Liver (tissue), 9 donors: ENCODE measurements around the gene SERPINA4. TPM values are rescaled to one million over a fixed set of nuclear protein-coding genes. Genes with fewer than 3 reads are reported as not detected.

Source experiments
- DNase-seq: peaks from one replicate; pipeline ENCODE4 v3.0.0-alpha.2; 2017; ENCODE audit warnings: low spot score
- H3K27ac ChIP-seq, 2 donors: one replicate each; pipeline ENCODE4 v1.7.0; 2013; ENCODE audit warnings: inconsistent platforms in 2 of 2, low read length in 2 of 2, control low read depth in 1 of 2, low read depth in 1 of 2, mild to moderate bottlenecking in 1 of 2
- H3K27me3 ChIP-seq, 4 donors: one replicate each; pipeline versions ENCODE4 v1.6.1 to v1.7.0; 2013; ENCODE audit warnings: low read length in 3 of 4, inconsistent platforms in 1 of 4, mild to moderate bottlenecking in 1 of 4, moderate library complexity in 1 of 4; ENCODE audit not compliant: control insufficient read depth in 4 of 4, insufficient read depth in 4 of 4
- H3K36me3 ChIP-seq, 4 donors: one replicate each; pipeline versions ENCODE4 v1.6.1 to v1.7.0; 2013; ENCODE audit warnings: low read length in 3 of 4, mild to moderate bottlenecking in 3 of 4, low read depth in 1 of 4, moderate library complexity in 1 of 4; ENCODE audit not compliant: control insufficient read depth in 4 of 4, insufficient read depth in 3 of 4
- H3K4me1 ChIP-seq, 4 donors: one replicate each; pipeline versions ENCODE4 v1.6.1 to v1.7.0; 2013; ENCODE audit warnings: low read length in 3 of 4, mild to moderate bottlenecking in 3 of 4, moderate library complexity in 1 of 4; ENCODE audit not compliant: control insufficient read depth in 4 of 4, insufficient read depth in 4 of 4
- H3K4me3 ChIP-seq, 3 donors: one replicate each; pipeline versions ENCODE4 v1.6.1 to v1.7.0; 2013; ENCODE audit warnings: low read length in 3 of 3, control low read depth in 1 of 3, low read depth in 1 of 3, mild to moderate bottlenecking in 1 of 3
- H3K9ac ChIP-seq, 2 donors: one replicate each; pipeline ENCODE4 v1.7.0; 2013; ENCODE audit warnings: low read length in 2 of 2, mild to moderate bottlenecking in 2 of 2, moderate library complexity in 2 of 2, control low read depth in 1 of 2, low read depth in 1 of 2
- H3K9me3 ChIP-seq, 4 donors: one replicate each; pipeline versions ENCODE4 v1.6.1 to v1.7.0; 2013; ENCODE audit warnings: low read length in 3 of 4; ENCODE audit not compliant: control insufficient read depth in 4 of 4
- EGR1 ChIP-seq, 2 donors: IDR thresholded peaks; 2 replicates each; pipeline ENCODE4 v1.6.1; 2016 to 2018; ENCODE audit warnings: antibody characterized with exemption in 2 of 2, low read depth in 2 of 2
- FOXA1 ChIP-seq: IDR thresholded peaks from 2 replicates; pipeline ENCODE4 v1.6.1; 2016; ENCODE audit warnings: antibody characterized with exemption
- FOXA2 ChIP-seq: IDR thresholded peaks from 2 replicates; pipeline ENCODE4 v1.6.1; 2016; ENCODE audit warnings: antibody characterized with exemption
- GABPA ChIP-seq, 2 donors: IDR thresholded peaks in 1 of 2; conservative IDR thresholded peaks in 1 of 2; 2 replicates each; pipeline ENCODE4 v1.6.1; 2016; ENCODE audit warnings: antibody characterized with exemption in 2 of 2, mild to moderate bottlenecking in 1 of 2, moderate library complexity in 1 of 2
- HNF4A ChIP-seq, 2 donors: conservative IDR thresholded peaks; 2 replicates each; pipeline ENCODE4 v1.6.1; 2016; ENCODE audit warnings: antibody characterized with exemption in 2 of 2, mild to moderate bottlenecking in 2 of 2
- HNF4G ChIP-seq: IDR thresholded peaks from 2 replicates; pipeline ENCODE4 v1.6.1; 2016; ENCODE audit warnings: antibody characterized with exemption
- JUND ChIP-seq, 2 donors: IDR thresholded peaks; 2 replicates each; pipeline ENCODE4 v1.6.1; 2016; ENCODE audit warnings: antibody characterized with exemption in 2 of 2
- NR2F2 ChIP-seq: IDR thresholded peaks from 2 replicates; pipeline ENCODE4 v1.6.1; 2016; ENCODE audit warnings: antibody characterized with exemption
- RAD21 ChIP-seq, 2 donors: IDR thresholded peaks; 2 replicates each; pipeline ENCODE4 v1.6.1; 2016; ENCODE audit warnings: antibody characterized with exemption in 2 of 2, mild to moderate bottlenecking in 2 of 2
- RXRA ChIP-seq, 2 donors: IDR thresholded peaks; 2 replicates each; pipeline ENCODE4 v1.6.1; 2017 to 2018; ENCODE audit warnings: antibody characterized with exemption in 2 of 2, mild to moderate bottlenecking in 1 of 2
- SP1 ChIP-seq: IDR thresholded peaks from 2 replicates; pipeline ENCODE4 v1.6.1; 2018; ENCODE audit warnings: antibody characterized with exemption, mild to moderate bottlenecking
- TAF1 ChIP-seq: conservative IDR thresholded peaks from 2 replicates; pipeline ENCODE4 v1.6.1; 2016; ENCODE audit warnings: antibody characterized with exemption, mild to moderate bottlenecking
- YY1 ChIP-seq: IDR thresholded peaks from 2 replicates; pipeline ENCODE4 v1.6.1; 2016; ENCODE audit warnings: antibody characterized with exemption, mild to moderate bottlenecking
- WGBS: extraction: QIAGEN DNeasy Blood & Tissue Kit; methylation state at CpG from one replicate; pipeline ENCODE4 v1.1.7; 2013; 5-methylcytosine and 5-hydroxymethylcytosine counted together
- polyA plus RNA-seq, 2 donors: library from polyadenylated mRNA; stranded (reverse) in 1 of 2; unstranded in 1 of 2; fragments of 200-250 nt in 1 of 2; fragments of >200 nt in 1 of 2; fragmentation: Nextera tagmentation in 1 of 2; extraction: Ambion mirVana in 1 of 2; gene quantifications; one replicate each; pipeline versions ENCODE4 v1.2.1 to v1.2.3, GENCODE V29; 2013 to 2015
- total RNA-seq, 2 donors: library from RNA; depleted of rRNA; stranded (reverse); fragments of >200 nt; gene quantifications; one replicate each; pipeline ENCODE4 v1.2.3, GENCODE V29; 2014
- TF ChIP-seq, protein P1 (sequence below): fragments of 150-350 bp; IDR thresholded peaks from 2 replicates; pipeline ENCODE4 v1.5.1; 2017; ENCODE audit warnings: improper control_type of control experiment, low read depth, low read length; ENCODE audit not compliant: missing input control
- TF ChIP-seq, protein P2 (sequence below): IDR thresholded peaks from 2 replicates; pipeline ENCODE4 v1.6.1; 2016; ENCODE audit warnings: antibody characterized with exemption
- TF ChIP-seq, protein P3 (sequence below): IDR thresholded peaks from 2 replicates; pipeline ENCODE4 v1.6.1; 2016; ENCODE audit warnings: antibody characterized with exemption
- TF ChIP-seq, protein P4 (sequence below): IDR thresholded peaks from 2 replicates; pipeline ENCODE4 v1.6.1; 2016; ENCODE audit warnings: antibody characterized with exemption
- TF ChIP-seq, protein P5 (sequence below): IDR thresholded peaks from 2 replicates; pipeline ENCODE4 v1.6.1; 2016; ENCODE audit warnings: antibody characterized with exemption, mild to moderate bottlenecking
- donor health status: healthy.
- donor health status: healthy.
- donor health status: healthy.
- donor health status: healthy.
- donor health status: healthy.

SERPINA4 gene
- total and polyA plus RNA-seq, 4 donors = 50.5 to 150 (median 74.0) TPM

DNA sequence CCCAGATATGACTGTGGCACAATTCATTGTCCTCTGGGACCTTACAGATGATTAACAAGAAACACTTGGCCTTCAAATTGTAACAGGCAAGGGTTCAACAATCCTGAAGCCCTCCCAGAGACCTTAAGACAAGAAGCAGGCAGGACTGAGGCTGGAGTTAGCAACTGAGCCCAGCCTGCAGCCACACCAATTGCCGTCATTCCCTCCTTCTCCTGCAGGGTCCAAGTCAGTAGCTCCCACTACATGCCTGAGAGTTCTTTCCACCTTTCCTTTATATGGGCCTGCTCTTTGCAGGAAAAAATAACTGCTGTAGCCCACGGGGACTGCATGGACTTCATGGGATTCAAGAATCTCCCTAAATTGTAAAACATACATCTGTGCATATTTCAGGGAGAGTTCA is 2.4 kb upstream of the SERPINA4 start:
- H3K27me3 ChIP-seq = no peaks in the 10 kb centered on the region
- no peak for DNase-seq
- 96% methylated on average over 2 of the region's 2 CpGs for WGBS

DNA sequence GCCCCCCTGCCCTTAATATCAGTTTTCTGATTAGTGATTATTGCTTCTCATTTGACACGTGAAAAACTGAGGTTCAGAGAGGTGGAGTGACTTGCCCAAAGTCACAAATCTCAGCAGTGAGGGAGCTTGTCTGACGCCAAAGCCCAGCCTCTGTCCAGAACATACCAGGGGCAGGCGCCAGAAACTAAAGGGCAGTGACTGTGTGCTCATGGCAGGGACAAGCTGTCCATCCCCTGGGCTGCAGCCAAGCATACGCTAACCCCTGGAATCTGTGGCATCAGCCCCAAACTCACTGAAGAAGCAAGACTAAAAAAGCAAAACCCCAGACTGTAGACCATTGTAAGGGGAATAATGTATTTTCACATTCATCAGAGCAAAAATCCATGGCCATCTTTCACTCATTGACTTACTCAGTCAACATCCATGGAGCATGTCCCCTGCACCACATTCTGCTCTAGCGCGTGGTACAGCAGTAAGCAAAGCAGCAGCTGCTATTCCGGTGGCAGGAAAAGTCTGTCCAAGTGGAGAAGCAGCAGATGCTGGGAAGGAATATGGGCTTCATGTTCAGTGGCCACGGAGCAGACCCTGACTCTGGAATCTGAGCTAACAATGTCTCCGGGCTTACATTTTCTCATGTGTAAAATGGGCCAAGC is 1.5 kb upstream of the SERPINA4 start:
- Histone ChIP-seq H3K36me3 (peaks cover 0 to 3% (median 1%) of the 10 kb centered on the region in 4 donors), H3K4me3 (no peak overlapping the region), H3K9ac (no peak overlapping the region), H3K9me3 (no peaks in the 10 kb centered on the region), H3K27me3 (no peaks in the 10 kb centered on the region), H3K27ac (peak overlapping the region; percentile 10 to 41), H3K4me1 (peaks cover 25 to 59% (median 54%) of the 10 kb centered on the region in 4 donors)
- TF ChIP-seq, protein P1, sequence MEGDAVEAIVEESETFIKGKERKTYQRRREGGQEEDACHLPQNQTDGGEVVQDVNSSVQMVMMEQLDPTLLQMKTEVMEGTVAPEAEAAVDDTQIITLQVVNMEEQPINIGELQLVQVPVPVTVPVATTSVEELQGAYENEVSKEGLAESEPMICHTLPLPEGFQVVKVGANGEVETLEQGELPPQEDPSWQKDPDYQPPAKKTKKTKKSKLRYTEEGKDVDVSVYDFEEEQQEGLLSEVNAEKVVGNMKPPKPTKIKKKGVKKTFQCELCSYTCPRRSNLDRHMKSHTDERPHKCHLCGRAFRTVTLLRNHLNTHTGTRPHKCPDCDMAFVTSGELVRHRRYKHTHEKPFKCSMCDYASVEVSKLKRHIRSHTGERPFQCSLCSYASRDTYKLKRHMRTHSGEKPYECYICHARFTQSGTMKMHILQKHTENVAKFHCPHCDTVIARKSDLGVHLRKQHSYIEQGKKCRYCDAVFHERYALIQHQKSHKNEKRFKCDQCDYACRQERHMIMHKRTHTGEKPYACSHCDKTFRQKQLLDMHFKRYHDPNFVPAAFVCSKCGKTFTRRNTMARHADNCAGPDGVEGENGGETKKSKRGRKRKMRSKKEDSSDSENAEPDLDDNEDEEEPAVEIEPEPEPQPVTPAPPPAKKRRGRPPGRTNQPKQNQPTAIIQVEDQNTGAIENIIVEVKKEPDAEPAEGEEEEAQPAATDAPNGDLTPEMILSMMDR = no peak
- TF ChIP-seq EGR1 (IDR thresholded peaks at IDR 0.05; ENCODE audit: low read depth in 2 of 2) (no peak), TAF1 (no peak), RXRA (IDR thresholded peaks at IDR 0.05) (peak; percentile 82 to 89), GABPA (IDR thresholded peaks at IDR 0.05 in 1 of 2, conservative IDR thresholded peaks at IDR 0.05 in 1 of 2) (no peak), JUND (IDR thresholded peaks at IDR 0.05) (peak in 1 of 2 donors; percentile 51), NR2F2 (no peak), SP1 (peak; percentile 72), RAD21 (IDR thresholded peaks at IDR 0.05) (peak; percentile 37 to 61), FOXA2 (peak; percentile 14), HNF4G (no peak), FOXA1 (peak; percentile 16), HNF4A (conservative IDR thresholded peaks at IDR 0.05) (peak; percentile 75 to 84), YY1 (peak; percentile 71)
- TF ChIP-seq, protein P2, sequence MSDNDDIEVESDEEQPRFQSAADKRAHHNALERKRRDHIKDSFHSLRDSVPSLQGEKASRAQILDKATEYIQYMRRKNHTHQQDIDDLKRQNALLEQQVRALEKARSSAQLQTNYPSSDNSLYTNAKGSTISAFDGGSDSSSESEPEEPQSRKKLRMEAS = peak; percentile 85
- TF ChIP-seq, protein P3, sequence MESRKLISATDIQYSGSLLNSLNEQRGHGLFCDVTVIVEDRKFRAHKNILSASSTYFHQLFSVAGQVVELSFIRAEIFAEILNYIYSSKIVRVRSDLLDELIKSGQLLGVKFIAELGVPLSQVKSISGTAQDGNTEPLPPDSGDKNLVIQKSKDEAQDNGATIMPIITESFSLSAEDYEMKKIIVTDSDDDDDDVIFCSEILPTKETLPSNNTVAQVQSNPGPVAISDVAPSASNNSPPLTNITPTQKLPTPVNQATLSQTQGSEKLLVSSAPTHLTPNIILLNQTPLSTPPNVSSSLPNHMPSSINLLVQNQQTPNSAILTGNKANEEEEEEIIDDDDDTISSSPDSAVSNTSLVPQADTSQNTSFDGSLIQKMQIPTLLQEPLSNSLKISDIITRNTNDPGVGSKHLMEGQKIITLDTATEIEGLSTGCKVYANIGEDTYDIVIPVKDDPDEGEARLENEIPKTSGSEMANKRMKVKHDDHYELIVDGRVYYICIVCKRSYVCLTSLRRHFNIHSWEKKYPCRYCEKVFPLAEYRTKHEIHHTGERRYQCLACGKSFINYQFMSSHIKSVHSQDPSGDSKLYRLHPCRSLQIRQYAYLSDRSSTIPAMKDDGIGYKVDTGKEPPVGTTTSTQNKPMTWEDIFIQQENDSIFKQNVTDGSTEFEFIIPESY = peak; percentile 56
- TF ChIP-seq, protein P4, sequence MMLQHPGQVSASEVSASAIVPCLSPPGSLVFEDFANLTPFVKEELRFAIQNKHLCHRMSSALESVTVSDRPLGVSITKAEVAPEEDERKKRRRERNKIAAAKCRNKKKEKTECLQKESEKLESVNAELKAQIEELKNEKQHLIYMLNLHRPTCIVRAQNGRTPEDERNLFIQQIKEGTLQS = no peak
- TF ChIP-seq, protein P5, sequence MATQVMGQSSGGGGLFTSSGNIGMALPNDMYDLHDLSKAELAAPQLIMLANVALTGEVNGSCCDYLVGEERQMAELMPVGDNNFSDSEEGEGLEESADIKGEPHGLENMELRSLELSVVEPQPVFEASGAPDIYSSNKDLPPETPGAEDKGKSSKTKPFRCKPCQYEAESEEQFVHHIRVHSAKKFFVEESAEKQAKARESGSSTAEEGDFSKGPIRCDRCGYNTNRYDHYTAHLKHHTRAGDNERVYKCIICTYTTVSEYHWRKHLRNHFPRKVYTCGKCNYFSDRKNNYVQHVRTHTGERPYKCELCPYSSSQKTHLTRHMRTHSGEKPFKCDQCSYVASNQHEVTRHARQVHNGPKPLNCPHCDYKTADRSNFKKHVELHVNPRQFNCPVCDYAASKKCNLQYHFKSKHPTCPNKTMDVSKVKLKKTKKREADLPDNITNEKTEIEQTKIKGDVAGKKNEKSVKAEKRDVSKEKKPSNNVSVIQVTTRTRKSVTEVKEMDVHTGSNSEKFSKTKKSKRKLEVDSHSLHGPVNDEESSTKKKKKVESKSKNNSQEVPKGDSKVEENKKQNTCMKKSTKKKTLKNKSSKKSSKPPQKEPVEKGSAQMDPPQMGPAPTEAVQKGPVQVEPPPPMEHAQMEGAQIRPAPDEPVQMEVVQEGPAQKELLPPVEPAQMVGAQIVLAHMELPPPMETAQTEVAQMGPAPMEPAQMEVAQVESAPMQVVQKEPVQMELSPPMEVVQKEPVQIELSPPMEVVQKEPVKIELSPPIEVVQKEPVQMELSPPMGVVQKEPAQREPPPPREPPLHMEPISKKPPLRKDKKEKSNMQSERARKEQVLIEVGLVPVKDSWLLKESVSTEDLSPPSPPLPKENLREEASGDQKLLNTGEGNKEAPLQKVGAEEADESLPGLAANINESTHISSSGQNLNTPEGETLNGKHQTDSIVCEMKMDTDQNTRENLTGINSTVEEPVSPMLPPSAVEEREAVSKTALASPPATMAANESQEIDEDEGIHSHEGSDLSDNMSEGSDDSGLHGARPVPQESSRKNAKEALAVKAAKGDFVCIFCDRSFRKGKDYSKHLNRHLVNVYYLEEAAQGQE = no peak
- 41% methylated on average over 9 of the region's 9 CpGs for WGBS
- DNase-seq = no peak

More for the DNA sequence above, 2.4 kb upstream of the SERPINA4 start:
- no peak overlapping the region for H3K9ac ChIP-seq
- TF ChIP-seq FOXA1 (no peak), RAD21 (IDR thresholded peaks at IDR 0.05) (no peak), HNF4A (conservative IDR thresholded peaks at IDR 0.05) (no peak)
- TF ChIP-seq, protein P2 = no peak
- H3K27ac ChIP-seq = no peak overlapping the region
- peaks cover 22 to 50% (median 46%) of the 10 kb centered on the region in 4 donors for H3K4me1 ChIP-seq
- H3K4me3 ChIP-seq = no peak overlapping the region
- H3K36me3 ChIP-seq = peaks cover 0 to 3% (median 1%) of the 10 kb centered on the region in 4 donors
- H3K9me3 ChIP-seq = no peaks in the 10 kb centered on the region
